GM18868 (cell line): ENCODE measurements around the gene PAIP2.
"Not testable (repeated sequence)": the region's sequence is repeated elsewhere in the genome, so short reads cannot be mapped to it uniquely, and the experiment has no call there.

Source experiments
- ATAC-seq: cut with Tn5 transposase; IDR thresholded peaks from one replicate; pipeline ENCODE4 v1.9.1; 2021; ENCODE audit warnings: mild to moderate bottlenecking, moderate library complexity; ENCODE audit not compliant: unreplicated experiment

Gene PAIP2, protein sequence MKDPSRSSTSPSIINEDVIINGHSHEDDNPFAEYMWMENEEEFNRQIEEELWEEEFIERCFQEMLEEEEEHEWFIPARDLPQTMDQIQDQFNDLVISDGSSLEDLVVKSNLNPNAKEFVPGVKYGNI

DNA sequence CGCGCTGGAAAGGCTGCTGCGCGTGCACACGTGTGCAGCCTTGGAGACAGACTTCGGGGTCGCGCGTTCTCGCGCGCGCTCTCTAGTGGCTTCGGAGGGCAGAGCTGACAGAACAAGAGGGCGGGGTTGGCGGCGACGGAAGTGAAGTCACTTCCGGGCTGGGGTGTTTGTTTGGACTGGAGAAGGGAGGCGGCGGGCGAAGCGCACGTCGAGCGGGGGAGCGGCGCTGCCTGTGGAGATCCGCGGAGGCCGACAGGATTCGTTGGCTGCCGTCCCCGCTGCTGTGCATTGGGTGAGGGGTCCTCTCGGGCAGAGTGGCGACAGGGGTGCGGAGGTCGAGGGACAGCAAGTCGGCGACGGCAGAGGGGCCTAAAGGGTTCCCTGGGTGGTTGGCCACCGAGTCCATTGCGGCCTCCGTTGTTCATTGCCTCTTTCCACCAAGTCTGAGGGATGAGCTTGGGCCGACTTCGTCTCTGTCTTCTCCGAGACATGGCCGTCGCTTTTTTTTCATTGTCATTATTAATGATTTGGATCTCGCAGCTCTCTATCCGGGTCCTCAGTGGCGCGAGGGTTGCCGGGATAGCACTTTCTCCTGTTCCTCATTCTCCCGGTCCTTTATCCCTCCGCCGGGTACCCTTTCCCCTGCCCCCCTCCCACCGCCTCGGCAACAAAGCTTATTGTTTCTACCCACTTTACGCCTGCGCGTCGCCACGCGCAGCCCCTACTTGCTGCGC, at the start of gene PAIP2:
Gene PAIP2, plus strand, starts transcription at position 166 of the 734 bp plus-strand sequence. CDS start 21,931 bp downstream, outside the sequence.
- peak; percentile 91 for ATAC-seq

DNA sequence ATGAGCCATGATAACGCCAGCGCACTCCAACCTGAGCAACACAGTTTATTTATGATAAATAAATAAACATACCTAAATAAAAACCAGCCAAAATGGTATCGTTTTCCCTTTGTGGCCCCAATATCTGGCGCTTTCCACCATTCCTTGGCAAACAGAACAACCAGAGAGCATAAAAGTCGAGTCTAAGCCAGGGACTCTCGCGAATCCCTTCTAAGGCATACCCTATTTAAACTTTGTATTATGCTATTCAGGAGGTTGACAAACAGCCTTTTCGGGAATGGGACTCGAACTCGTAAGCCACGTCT, 48.5 kb upstream of the PAIP2 start:
- peak; percentile 5 for ATAC-seq

DNA sequence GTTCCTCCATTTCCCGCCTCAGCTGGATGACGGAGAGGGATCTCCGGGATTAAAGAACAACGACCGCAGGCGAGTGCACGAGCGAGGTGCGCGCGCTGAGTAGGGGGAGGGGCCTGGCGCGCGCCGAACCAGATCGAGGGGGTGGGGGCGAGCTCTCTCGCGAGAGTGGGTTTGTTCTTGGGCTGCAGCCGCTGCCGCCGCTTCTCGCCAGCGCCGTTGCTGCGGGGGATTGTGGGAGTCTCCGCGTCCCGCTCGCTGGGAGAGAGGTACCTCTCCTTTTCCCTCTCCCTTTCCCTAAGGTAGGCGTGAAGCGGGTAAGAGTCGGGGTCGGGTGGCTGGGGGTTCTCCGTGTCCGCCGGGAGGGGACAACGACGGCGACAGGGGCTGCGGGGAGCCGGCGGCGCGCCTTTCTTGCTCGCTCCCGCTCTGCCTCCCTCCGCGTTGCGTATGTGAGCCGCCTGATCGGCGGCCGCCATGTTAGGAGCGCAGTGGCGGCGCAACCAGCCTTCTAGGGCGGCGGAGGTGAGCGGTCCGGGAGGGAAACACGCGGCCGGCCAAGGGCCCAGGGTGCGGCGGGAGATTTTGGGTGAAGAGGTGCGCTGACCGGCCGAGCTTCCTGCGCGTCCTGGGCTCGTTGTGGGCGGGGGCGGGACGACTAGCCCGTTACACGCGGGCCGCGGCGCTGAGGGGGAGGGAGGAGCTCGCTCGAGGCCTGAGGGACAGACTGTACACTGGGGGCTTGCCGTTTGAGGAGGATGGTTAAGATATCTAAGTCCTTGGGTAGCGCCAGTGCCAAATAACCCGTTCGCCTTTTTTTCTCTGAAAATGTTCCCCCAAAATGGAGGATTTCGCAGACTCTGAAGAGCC, 47.9 kb upstream of the PAIP2 start, which contains the start of gene MATR3:
Gene MATR3, plus strand, starts transcription at position 234 of the 867 bp plus-strand sequence. CDS start 13,676 bp downstream, outside the sequence.
- peak; percentile 82 for ATAC-seq

DNA sequence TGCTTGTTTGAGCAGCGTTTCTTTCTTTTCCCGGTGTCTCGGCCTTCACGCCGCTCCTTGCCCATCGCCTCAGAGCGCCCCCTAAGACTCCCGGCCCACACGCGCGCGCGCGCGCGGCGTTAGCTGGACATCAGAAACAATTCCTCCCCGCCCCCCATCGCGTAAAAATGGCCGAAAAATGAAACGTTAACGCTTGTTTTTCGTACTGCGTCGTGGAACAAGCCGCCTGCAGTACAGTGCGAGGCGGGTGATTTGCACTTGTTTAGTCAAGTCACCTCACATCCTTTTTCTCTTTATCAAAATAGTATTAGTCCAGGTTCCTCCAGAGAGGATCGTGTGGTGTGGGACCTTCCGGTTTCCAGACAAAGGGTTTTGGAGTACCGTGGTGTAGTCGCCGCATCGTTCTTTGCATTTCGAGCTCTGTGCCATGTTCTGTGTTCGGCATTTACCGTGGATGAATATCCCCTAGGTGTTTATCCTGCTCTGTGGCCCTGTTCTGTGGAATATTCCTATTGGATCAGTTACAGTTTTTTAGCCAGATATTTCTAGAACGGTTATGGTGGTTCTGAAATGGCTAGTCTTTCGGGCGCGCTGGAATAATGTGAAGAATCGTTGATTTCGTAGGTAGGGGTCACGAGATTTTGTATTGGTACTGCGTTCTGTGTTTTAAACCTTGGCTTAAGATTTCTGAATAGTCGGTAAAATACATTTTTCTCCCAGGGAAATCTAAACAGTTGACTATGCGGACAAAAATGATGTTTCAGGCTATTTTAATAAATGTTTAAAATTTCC, 47.1 kb upstream of the PAIP2 start:
- ATAC-seq, result peak; percentile 21

DNA sequence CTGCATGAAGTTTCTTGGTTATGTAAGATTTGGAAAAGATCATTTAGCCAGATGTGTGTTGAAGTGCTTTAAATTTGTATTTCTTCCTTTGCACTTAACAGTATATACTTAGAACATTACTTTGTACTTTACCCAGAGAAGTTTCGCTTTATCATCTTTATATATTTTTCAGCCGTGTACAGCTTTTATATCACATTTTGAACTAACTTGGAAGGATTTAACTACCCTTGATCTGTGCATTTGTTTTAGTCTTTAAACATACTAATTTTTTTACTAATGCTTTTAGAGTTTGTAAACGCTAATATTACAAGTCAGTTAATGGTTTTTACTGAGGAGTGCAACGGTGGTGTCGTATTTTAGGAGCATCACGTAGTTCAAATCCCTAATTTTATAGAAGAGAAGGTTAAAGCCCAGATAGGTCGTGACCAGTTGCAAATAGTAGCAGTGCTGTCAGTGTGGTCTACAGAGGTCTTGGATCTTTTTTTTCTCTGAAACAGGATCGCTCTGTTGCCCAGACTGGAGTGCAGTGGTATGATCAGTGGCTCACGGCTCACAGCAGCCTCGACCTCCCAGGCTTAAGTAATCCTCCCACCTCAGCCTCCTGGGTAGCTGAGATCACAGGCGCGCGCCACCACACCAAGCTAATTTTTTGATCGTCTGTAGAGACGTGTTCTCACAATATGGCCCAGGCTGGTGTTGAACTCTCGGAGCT, 46.2 kb upstream of the PAIP2 start:
- no peak for ATAC-seq

DNA sequence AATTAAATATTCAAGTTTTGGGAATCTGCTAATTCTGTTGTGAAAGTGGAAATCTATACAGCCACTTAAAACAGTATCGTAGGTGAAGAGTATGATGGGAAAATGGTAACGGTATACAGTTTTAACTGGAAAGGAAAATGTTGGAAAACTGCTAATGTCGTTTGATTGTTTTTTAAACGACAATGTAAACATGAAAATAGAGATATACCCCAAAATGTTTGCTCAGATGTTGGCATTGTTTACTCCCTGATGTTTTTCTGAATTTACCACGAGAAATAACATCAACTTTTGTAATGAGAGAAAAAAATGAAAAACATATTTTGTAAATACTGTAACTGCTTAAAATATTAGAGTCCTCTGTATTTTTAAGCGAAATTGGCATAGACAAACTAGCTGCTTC, 45.5 kb upstream of the PAIP2 start:
- ATAC-seq, result no peak

DNA sequence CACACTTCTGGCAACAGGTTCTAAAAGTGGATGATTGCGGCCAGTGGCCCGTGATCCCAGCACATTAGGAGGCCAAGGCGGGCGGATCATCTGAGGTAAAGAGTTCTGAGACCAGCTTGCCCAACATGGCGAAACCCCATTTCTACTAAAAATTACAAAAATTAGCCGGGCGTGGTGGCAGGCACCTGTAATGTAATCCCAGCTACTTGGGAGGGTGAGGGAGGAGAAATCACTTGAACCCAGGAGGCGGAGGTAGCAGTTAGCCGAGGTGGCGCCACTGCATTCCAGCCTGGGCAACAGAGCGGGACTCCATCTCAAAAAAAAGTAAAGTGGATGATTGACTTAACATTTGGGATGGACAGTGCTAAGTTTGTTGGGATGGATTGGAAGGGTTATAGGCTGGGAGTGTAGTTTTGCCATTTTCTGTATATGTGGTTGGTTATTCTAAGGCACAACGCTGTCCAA, 44.8 kb upstream of the PAIP2 start:
- ATAC-seq, result no peak

DNA sequence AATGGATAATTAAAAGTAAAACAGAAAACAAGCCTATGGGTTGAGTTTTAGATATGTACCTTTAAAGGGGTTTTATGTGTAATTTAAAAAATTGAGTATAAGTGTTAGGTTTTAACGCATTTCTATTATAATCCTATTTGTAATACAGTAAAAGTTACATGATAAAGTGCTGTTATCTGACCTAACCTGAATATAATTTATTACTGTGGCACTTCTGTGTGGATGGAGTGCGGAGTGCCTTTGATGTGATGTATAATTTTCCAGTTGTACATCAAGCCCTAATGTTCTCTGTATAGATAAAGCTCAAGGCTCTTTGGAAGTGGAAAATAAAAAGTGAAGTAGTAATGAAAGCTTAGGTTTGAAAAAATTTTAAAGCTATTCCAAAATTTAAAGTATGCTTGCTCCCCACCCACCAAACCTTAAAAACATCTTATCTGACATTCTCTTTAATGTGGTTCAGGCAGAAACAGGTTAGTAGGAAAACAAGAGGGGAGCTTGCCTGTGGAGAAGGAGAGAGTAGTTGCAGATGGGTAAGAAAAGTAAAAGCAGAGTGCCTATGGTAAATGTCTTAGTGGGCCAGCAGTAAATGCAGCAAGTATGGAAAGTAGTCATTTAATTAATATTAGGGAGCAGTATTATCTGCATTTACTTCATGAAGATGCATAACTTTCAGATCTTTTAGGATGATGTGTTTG, 44.1 kb upstream of the PAIP2 start:
- no peak for ATAC-seq

DNA sequence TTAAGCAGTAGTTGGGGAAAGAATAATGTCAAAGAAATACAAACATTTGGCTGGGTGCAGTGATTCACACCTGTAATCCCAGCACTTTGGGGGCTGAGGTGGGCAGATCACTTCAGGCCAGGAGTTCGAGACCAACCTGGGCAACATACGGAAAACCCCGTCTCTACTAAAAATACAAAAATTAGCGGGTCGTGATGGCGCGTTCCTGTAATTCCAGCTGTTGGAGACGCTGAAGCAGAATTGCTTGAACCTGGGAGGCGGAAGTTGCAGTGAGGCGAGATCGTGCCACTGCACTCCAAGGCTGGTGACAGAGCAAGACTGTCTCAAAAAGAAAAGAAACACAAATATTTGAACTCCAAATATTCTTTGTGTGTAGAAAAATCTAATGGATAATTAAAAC, 43.4 kb upstream of the PAIP2 start:
- no peak for ATAC-seq

DNA sequence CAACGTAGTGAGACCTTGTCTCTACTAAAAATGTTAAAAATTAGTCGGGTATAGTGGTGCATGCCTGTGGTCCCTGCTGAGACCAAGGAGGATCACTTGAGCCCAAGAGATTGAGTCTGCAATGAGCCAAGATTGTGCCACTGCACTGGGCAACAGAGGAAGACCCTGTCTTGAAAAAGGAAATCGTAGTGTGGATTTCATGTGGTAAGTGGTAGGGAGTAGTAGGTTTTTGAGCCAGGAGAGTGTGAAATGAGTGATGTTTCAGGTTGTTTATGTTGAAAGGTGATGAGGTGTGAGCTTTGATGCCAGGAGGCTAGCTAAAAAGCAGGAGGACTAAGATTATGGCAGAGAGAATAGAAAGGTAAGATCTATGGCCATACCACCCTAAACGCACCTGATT, 42.2 kb upstream of the PAIP2 start:
- ATAC-seq, result no peak

DNA sequence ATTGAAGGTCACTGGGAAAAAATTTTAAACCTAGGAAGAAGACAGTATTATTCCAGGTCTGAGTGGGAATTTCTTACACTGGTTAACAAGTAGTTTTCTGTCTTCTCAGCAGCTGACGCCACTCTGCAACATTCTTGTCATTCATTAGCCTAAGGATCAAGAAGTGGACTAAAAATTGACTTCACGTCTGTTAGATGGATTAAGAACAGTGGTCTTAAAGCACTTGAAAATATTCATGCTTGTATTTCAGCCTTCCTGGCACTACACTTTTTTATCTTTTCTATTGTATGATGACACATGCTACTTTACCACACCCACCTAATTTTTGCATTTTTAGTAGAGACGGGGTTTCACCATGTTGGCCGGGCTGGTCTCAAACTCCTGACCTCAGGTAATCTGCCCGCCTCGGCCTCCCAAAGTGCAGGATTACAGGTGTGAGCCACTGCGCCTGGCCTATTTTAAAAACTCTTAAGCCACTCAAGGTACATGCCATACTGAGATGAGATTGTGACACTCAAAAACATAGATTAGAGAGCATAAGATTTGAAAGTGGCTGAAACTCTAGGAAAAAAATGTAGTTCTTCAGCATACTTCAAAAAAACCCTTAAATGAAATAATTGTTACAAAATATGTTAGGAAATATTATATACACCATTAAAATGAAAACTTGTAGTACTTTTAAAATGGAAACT, 39.7 kb upstream of the PAIP2 start:
- no peak for ATAC-seq

DNA sequence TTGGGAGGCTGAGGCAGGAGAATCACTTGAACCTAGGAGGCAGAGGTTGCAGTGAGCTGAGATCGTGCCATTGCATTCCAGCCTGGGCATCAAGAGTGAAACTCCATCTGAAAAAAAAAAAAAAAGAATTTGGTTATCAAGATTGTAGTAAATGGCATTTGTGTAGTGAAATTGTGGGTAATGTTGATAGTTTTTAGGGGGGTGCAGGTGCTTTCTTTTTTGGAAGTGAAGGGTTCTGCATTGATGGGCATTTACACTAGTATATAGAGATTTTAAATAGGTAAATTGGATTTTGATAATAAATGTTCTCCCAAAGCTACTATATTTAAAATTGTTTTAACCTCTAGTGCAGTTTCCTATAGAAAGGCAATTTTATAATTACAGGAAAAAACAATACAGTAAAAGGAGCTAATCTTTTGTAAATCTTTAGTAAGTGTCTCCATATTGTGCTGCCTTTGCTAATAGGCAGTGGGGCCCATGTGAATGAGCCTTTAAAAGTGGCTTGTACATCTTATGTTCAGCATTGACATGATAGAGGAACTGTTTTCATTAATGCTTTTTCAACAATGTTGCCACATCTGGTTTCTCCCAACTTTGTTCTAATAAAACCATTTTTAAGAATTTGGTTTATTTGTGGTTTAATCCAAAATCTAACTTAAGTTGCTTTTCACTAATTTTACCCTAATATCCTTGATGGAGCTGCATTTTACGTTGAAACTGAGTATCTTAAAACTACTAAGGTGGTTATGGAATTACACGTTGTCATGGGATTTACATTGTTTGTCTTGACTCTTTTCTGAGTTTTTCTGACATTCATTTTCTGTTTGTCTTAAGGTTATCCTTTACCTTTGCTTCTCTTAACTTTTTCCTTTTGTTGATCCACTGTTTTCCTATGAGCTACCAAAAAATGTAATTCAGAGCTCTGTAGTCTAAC, 37.0 kb upstream of the PAIP2 start:
- no peak for ATAC-seq

DNA sequence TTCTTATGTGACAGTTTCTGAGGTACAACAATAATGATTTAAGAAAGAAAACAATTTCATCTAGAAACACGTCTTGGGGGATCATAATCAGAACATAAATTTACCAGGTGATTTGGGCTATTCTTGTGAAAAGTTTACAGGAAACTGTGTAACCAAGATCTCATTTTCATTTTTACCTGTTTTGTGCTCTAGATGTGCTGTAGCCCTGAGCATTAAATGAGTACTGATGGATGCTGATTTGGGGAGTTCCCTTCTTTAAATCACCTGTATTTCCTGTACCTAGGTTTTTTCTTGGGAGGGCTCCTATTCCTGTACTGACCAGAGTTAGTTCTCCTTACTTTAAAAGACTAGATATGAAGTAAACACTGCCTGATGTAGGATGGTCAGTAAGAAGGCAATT, 35.5 kb upstream of the PAIP2 start:
- no peak for ATAC-seq

DNA sequence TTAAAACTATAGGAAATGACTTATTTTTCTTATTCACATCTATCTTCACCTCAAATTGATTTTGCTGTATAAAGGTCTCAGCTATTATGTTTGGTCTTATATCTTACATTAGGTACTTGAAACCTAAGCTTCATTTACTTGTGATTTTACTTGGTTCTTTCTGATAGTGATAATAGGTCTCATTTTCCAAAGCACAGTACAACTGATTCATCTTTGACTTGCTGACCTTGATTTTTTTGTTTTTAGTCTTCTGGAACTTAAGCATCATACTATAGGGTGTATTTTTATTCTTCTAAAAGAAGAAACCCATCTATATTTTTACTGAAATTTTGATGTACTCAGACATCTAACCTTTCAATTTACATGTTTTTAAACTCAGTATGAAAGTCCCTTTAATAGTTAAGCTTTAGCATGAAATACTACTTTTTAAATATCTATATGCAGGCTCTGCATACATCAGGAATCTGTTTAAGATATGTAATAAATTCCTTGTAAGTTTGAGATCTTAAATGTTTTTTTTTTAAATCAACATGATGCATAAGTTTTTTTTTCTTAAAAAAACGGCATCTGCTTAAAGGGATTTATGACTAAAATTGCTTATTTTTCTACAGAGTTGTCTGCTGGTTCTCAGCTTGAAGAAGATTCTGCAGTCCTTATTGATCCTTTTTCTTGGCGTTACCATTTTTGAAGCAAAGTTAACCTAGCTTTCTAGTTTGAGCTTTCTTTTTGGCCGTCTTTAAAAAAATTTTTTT, 34.9 kb upstream of the PAIP2 start:
- no peak for ATAC-seq

DNA sequence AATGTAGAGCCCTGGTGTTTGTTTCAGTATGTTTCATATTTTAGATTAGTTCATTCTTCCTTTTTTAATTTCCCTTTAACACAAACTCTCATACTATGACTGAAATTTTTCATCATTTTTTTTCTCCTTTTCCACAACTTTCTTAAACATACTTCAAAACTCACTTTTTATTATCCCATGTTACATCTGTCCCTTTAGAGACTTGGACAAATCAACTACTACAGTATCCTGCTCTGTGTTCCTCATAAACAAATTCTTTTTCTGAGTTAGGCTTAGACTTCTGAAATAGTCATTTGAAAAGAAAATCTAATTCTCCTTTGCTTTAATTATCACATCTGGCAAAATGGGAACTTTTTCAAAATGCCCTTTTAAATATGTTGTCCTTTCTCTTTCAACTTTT, 32.9 kb upstream of the PAIP2 start:
- ATAC-seq, result no peak

DNA sequence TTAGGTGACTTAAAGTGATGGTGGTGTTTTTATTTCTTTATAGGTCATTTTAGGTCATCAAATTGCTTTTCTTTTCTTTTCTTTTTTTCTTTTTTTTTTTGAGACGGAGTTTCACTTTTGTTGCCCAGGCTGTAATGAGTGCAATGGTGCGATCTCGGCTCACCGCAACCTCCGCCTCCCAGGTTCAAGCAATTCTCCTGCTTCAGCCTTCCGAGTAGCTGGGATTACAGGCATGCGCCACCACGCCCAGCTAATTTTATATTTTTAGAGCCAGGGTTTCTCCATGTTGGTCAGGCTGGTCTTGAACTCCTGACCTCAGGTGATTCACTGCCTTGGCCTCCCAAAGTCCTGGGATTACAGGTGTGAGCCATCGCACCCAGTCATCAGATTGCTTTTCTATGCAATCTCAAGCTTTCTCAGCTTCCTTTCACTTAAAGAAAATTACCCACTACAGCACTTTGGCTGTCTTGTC, 30.9 kb upstream of the PAIP2 start:
- ATAC-seq, result not testable (repeated sequence)

DNA sequence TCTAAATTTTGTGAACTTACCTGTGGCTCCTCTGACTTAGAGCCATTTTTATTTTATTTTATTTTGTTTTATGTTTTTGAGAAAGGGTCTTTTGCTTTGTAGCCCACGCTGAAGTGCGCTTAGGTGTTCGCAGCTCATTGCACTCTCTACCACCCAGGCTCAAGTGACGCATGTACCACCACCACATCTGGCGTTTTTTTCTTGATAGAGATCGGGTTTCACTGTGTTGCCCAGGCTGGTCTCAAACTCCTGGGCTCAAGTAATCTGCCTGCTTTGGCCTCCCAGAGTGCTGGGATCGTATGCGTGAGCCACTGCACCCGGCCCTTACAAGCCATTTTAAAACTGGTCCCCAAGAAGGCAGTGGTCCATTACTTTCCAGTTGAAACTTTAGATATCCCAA, 29.6 kb upstream of the PAIP2 start:
- no peak for ATAC-seq
